Anterior cingulate cortex (tissue), 58 donors: ENCODE data around the gene MAP3K7.

Experiments
- DNase-seq, 58 donors: peaks; one replicate each; lab custom pipeline; 2025; lab: John Stamatoyannopoulos, UW

Gene MAP3K7

DNA sequence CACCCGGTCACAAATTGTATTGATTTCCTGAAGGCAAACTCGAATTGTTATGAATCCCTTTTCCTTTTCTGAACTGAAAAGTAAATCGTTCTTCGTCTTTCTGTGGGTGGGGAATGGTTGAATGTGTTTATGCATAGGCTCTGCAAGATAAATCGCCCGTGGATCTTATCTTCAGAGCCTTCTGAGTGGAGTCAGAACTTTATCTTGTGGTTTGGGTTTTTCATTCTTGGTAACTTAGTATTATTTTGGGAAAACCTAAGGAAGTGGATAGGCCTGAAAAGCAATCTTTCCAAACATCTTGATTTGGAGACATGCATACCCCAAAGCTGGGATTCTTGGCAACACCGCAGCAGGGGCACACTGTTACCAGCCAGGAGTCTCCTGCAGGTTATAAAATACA is 122.4 kb downstream of the MAP3K7 start:
- DNase-seq, result no peak

DNA sequence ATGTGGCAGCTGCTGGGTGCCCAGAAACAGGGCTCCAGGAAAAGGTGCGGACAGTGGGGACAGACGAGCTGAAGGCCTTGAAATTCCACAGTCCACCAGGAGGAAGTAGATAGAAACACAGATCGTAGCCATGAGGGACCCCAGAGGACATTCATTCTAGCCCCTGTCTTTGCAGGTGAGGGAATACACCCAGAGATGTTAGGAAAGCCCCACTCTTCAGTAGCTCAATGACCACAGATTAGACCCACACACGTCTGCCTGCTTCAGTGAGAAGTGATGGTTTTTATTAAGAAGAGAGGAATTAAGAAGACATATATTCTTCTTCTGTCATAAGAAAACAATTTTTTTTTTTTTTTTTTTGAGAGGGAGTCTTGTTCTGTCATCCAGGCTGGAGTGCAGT is 123.0 kb downstream of the MAP3K7 start:
- no peak for DNase-seq
